ENCODE data around the gene HES7. TPM values are rescaled to one million over a fixed set of nuclear protein-coding genes. Genes with fewer than 3 reads are reported as not detected.

Gene HES7
- total and polyA plus RNA-seq, 4 donors, result not detected

- Histone ChIP-seq H3K4me3 (ENCODE audit: low read depth in 1 of 3, low read length in 3 of 3) (no peak overlapping the region), H3K36me3 (ENCODE audit: control insufficient read depth in 4 of 4, insufficient read depth in 3 of 4, low read depth in 1 of 4, low read length in 3 of 4) (peaks cover 2 to 10% (median 6%) of the 10 kb centered on the region in 4 donors), H3K9ac (ENCODE audit: low read depth in 1 of 2, low read length in 2 of 2) (no peak overlapping the region), H3K27ac (ENCODE audit: low read depth in 1 of 2, low read length in 2 of 2) (peak overlapping the region; percentile 27 to 98), H3K27me3 (ENCODE audit: control insufficient read depth in 4 of 4, insufficient read depth in 4 of 4, low read length in 3 of 4) (no peaks in the 10 kb centered on the region), H3K9me3 (ENCODE audit: control insufficient read depth in 4 of 4, low read length in 3 of 4) (no peaks in the 10 kb centered on the region), H3K4me1 (ENCODE audit: control insufficient read depth in 4 of 4, insufficient read depth in 4 of 4, low read length in 3 of 4) (peaks cover 11 to 54% (median 42%) of the 10 kb centered on the region in 4 donors)
- TF ChIP-seq FOXA1 (IDR thresholded peaks at IDR 0.05) (no peak), RXRA (IDR thresholded peaks at IDR 0.05) (no peak), EGR1 (IDR thresholded peaks at IDR 0.05; ENCODE audit: low read depth in 2 of 2) (no peak), FOXA2 (IDR thresholded peaks at IDR 0.05) (no peak), RAD21 (IDR thresholded peaks at IDR 0.05) (no peak), REST (IDR thresholded peaks at IDR 0.05) (no peak), HNF4G (IDR thresholded peaks at IDR 0.05) (no peak), TAF1 (conservative IDR thresholded peaks at IDR 0.05) (no peak), SP1 (IDR thresholded peaks at IDR 0.05) (no peak), MAX (IDR thresholded peaks at IDR 0.05) (no peak), JUND (IDR thresholded peaks at IDR 0.05) (no peak), ATF3 (IDR thresholded peaks at IDR 0.05) (no peak), ZBTB33 (IDR thresholded peaks at IDR 0.05) (no peak), GABPA (IDR thresholded peaks at IDR 0.05 in 1 of 2, conservative IDR thresholded peaks at IDR 0.05 in 1 of 2) (no peak), YY1 (IDR thresholded peaks at IDR 0.05) (no peak), HNF4A (conservative IDR thresholded peaks at IDR 0.05) (no peak), NR2F2 (IDR thresholded peaks at IDR 0.05) (no peak)
- TF ChIP-seq, protein P1, sequence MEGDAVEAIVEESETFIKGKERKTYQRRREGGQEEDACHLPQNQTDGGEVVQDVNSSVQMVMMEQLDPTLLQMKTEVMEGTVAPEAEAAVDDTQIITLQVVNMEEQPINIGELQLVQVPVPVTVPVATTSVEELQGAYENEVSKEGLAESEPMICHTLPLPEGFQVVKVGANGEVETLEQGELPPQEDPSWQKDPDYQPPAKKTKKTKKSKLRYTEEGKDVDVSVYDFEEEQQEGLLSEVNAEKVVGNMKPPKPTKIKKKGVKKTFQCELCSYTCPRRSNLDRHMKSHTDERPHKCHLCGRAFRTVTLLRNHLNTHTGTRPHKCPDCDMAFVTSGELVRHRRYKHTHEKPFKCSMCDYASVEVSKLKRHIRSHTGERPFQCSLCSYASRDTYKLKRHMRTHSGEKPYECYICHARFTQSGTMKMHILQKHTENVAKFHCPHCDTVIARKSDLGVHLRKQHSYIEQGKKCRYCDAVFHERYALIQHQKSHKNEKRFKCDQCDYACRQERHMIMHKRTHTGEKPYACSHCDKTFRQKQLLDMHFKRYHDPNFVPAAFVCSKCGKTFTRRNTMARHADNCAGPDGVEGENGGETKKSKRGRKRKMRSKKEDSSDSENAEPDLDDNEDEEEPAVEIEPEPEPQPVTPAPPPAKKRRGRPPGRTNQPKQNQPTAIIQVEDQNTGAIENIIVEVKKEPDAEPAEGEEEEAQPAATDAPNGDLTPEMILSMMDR (IDR thresholded peaks at IDR 0.05; ENCODE audit: low read depth, low read length, missing input control), result no peak
- WGBS, result 74% methylated on average over 5 of the region's 5 CpGs
- DNase-seq (ENCODE audit: low spot score), result no peak
Measured at GRCh38 chr17:8160741-8161221, 36.9 kb upstream of the HES7 start.
